Activated B cell treated with CpG ODN at 0.5 μM for 24 hours (primary cell): ENCODE results near the gene DNAJC27. TPM values are rescaled to one million over a fixed set of nuclear protein-coding genes. Genes with fewer than 3 reads are reported as not detected.

Source experiments
- ATAC-seq: fragments of 200-7000 bp; cut with Tn5 transposase; one replicate; pipeline ENCODE4 v1.10.0; 2021; ENCODE audit warnings: low read depth, mild to moderate bottlenecking, moderate library complexity
- CTCF ChIA-PET: fragments of 350-600 bp; sonication (Branson Sonifier 250); formaldehyde crosslinking; loops from one replicate; lab custom pipeline; 2021; ENCODE audit warnings: antibody characterized with exemption; lab: Charles Lee
- POLR2A ChIA-PET: fragments of 350-600 bp; sonication (Branson Sonifier 250); formaldehyde crosslinking; loops from one replicate; lab custom pipeline; 2021; ENCODE audit warnings: antibody characterized with exemption; lab: Charles Lee
- DNase-seq: peaks from one replicate; pipeline ENCODE4 v3.0.0; 2022
- H3K27ac Mint-ChIP-seq: one replicate; pipeline ENCODE4 v1.8.0; 2020; ENCODE audit warnings: mixed read lengths
- H3K27me3 Mint-ChIP-seq: one replicate; pipeline ENCODE4 v1.8.0; 2021; ENCODE audit warnings: mixed read lengths
- H3K36me3 Mint-ChIP-seq: one replicate; pipeline ENCODE4 v1.8.0; 2021; ENCODE audit warnings: low read depth, mixed read lengths
- H3K4me1 Mint-ChIP-seq: one replicate; pipeline ENCODE4 v1.8.0; 2021; ENCODE audit warnings: mixed read lengths
- H3K4me3 Mint-ChIP-seq: one replicate; pipeline ENCODE4 v1.8.0; 2020; ENCODE audit warnings: mild to moderate bottlenecking, mixed read lengths
- H3K9me3 Mint-ChIP-seq: one replicate; pipeline ENCODE4 v1.8.0; 2020; ENCODE audit warnings: mixed read lengths
- CTCF ChIP-seq: fragments of 200-600 bp; IDR thresholded peaks from one replicate; pipeline ENCODE4 v1.8.0; 2022; ENCODE audit warnings: antibody characterized with exemption, mild to moderate bottlenecking
- intact Hi-C: fragments of 100-400 bp; cut with micrococcal nuclease; formaldehyde crosslinking; loops from one replicate; pipeline ENCODE4 v1.15.1; 2024
- total RNA-seq: library from RNA; stranded (reverse); gene quantifications from 2 replicates; pipeline ENCODE4 v1.2.3, GENCODE V29; 2022

The DNAJC27 gene
- total RNA-seq, 1 donor from 2014 or later = 9.7 TPM

- H3K4me1 Mint-ChIP-seq = peaks cover 13% of the 10 kb centered on the region
- ATAC-seq (no peak), DNase-seq (no peak)
- intact Hi-C loops = no loop called here
- H3K4me3 Mint-ChIP-seq = no peak overlapping the region
- H3K9me3 Mint-ChIP-seq = no peaks in the 10 kb centered on the region
- TF ChIP-seq CTCF = no peak
- ChIA-PET CTCF (no interaction called here), POLR2A (no interaction called here)
- no peaks in the 10 kb centered on the region for H3K36me3 Mint-ChIP-seq
- H3K27ac Mint-ChIP-seq = no peak overlapping the region
- H3K27me3 Mint-ChIP-seq = no peaks in the 10 kb centered on the region
Observed at GRCh38 chr2:24913911-24914310, 57.8 kb downstream of the DNAJC27 start.

DNA sequence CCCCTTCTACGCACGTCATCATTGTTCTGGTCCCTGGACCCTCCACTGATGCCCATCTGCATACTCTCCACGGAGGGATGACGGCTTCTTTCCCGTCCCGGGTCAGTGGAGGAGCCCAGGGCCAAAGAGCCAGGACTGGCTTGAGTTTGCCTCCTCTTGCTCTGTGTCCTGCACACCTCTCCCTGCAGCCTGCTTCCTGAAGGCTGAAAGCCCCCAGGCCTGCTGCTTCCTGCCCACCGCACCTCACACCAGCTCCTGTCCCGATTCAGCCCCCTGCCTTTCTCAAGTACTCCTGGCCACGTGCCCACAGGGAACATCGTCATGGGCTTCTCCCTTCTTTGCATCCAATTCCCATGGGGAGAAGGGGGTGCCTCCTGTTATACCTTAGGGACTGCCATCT is 58.8 kb downstream of the DNAJC27 start:
- ATAC-seq (no peak), DNase-seq (no peak)
- Mint-ChIP-seq H3K4me3 (no peak overlapping the region), H3K4me1 (peaks cover 8% of the 10 kb centered on the region), H3K27ac (no peak overlapping the region), H3K27me3 (no peaks in the 10 kb centered on the region), H3K36me3 (no peaks in the 10 kb centered on the region), H3K9me3 (no peaks in the 10 kb centered on the region)
- no peak for TF ChIP-seq CTCF
- ChIA-PET POLR2A (no interaction called here), CTCF (interaction anchor here (0.7 kb wide), 1 partner anchor 501 kb away, joined by 4 read pairs; no protein-coding TSS in a partner anchor)
- intact Hi-C loops = no loop called here

- no peak for ATAC-seq
- POLR2A ChIA-PET = no interaction called here
- peaks cover 4% of the 10 kb centered on the region for H3K4me1 Mint-ChIP-seq
Observed at GRCh38 chr2:24912523-24912922, 59.2 kb downstream of the DNAJC27 start.

GRCh38 chr2:24910245-24910644 is 61.5 kb downstream of the DNAJC27 start:
- DNase-seq = no peak

More at GRCh38 chr2:24912523-24912922, 59.2 kb downstream of the DNAJC27 start:
- TF ChIP-seq CTCF = no peak
- CTCF ChIA-PET = interaction anchor here (0.7 kb wide), 1 partner anchor 500 kb away, joined by 4 read pairs; no protein-coding TSS in a partner anchor
- H3K27ac Mint-ChIP-seq = no peak overlapping the region
- H3K9me3 Mint-ChIP-seq = no peaks in the 10 kb centered on the region
- intact Hi-C loops = no loop called here
- H3K27me3 Mint-ChIP-seq = no peaks in the 10 kb centered on the region
- H3K36me3 Mint-ChIP-seq = no peaks in the 10 kb centered on the region
- no peak overlapping the region for H3K4me3 Mint-ChIP-seq
- no peak for DNase-seq

More at GRCh38 chr2:24910245-24910644, 61.5 kb downstream of the DNAJC27 start:
- no peak overlapping the region for H3K4me3 Mint-ChIP-seq
- intact Hi-C loops = no loop called here
- H3K9me3 Mint-ChIP-seq = no peaks in the 10 kb centered on the region
- CTCF ChIA-PET = no interaction called here
- no peak for ATAC-seq
- H3K27me3 Mint-ChIP-seq = no peaks in the 10 kb centered on the region
- POLR2A ChIA-PET = interaction anchor here (0.5 kb wide), 1 partner anchor 28 kb away, joined by 6 read pairs; no protein-coding TSS in a partner anchor
- H3K36me3 Mint-ChIP-seq = no peaks in the 10 kb centered on the region
- TF ChIP-seq CTCF = no peak
- H3K4me1 Mint-ChIP-seq = no peaks in the 10 kb centered on the region
- H3K27ac Mint-ChIP-seq = no peak overlapping the region
